Neural cell (in vitro differentiated cells): Measurements from ENCODE around the gene LTBP4.

ENCODE experiments used
- CTCF ChIP-seq: fragments of 450-650 bp; IDR thresholded peaks from 2 replicates; pipeline ENCODE4 v1.5.1; 2014; ENCODE audit warnings: antibody characterized with exemption, mild to moderate bottlenecking, moderate library complexity; ENCODE audit not compliant: poor library complexity, severe bottlenecking
- EZH2 ChIP-seq: fragments of 200-600, 300-800 bp; shearing (Covaris generic), sonication (generic); IDR thresholded peaks from 2 replicates; pipeline ENCODE4 v1.6.1; 2014; ENCODE audit warnings: antibody characterized with exemption, low read length, borderline replicate concordance, mild to moderate bottlenecking; ENCODE audit not compliant: insufficient read depth, poor library complexity, severe bottlenecking
- SMC3 ChIP-seq: fragments of 450-650 bp; conservative IDR thresholded peaks from 2 replicates; pipeline ENCODE4 v1.6.1; 2014; ENCODE audit warnings: antibody characterized with exemption, mild to moderate bottlenecking, moderate library complexity; ENCODE audit not compliant: poor library complexity

- TF ChIP-seq SMC3: no peak
- no peak for TF ChIP-seq CTCF
- TF ChIP-seq EZH2: no peak
These were observed 4.2 kb downstream of the LTBP4 start for GRCh38 chr19:40605216-40605971.
